GM18870 (cell line): Measurements from ENCODE around the gene SCAMP1.
"Not testable (repeated sequence)": the region's sequence is repeated elsewhere in the genome, so short reads cannot be mapped to it uniquely, and the experiment has no call there.

Experiments
- ATAC-seq: cut with Tn5 transposase; IDR thresholded peaks from one replicate; pipeline ENCODE4 v1.9.1; 2021; ENCODE audit warnings: moderate library complexity; ENCODE audit not compliant: unreplicated experiment

The SCAMP1 gene

DNA sequence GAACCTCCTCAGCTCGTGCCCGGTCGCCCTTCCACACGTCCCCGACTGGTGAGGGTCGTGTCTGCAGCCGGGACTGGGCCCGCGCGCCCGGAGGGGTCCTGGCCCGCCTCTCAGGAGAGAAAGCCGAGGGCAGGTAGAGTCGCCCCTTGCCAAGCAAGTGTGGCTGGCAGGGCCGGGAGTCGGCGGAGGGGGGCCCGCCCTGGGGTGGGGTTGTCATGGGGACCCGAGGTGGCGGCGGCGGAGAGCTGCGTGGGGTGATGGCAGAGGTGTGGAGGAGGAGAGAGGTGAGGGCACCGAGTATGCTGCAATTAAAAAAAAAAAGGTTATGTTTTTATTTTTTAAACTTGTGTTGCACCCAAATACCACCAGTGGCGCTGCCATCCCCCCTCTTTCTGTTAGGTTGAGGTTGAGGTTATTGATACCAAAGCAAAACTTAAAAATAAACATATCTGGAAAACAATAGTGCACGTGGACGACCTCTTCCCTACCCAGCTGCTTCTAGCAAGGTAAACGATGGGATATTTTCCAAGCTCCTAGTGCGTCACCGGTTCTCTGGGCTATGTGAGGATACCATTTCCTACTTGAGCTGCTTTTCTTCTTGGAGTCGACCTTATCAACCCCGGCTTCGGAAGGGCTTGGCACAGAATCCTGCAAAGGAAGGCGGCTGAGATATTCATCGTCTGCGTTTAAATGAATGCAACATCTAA, 660 bp downstream of the SCAMP1 start:
- peak; percentile 24 for ATAC-seq

DNA sequence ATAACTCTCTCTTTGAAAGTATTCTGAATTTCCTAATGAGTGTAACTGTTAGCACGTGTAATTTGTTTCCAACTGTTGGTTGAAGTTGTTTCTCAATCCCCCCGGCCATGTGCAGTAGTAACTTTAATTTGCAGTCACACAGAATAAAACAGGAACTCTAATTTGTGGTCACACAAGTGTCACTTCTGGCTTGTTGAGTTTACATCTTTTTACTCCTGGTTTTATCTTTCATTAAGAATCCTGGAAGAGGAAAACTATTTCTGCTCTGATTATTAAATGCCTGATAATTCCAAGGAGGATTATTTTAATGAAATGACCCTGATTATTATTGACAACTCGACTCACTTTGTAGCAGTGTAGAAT, 1.2 kb downstream of the SCAMP1 start:
- no peak for ATAC-seq

DNA sequence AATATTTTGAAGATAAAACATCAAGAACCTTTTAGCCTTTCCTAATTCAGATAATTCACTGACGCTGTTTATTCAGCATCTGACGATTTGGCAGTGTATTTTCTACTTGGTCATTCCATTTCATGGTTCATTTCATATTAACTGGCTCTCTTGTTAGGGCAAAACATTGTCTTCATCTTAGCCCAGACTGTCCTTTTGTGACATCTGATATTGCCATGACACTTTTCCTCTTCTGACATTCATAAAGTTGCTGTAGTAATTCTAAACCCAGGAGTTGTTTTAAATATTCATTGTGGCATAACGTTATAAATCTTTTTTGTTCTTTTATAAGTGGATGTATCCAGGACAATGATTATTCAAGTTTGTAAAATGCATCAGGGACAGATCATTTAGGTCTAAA, 1.8 kb downstream of the SCAMP1 start:
- ATAC-seq, result no peak

DNA sequence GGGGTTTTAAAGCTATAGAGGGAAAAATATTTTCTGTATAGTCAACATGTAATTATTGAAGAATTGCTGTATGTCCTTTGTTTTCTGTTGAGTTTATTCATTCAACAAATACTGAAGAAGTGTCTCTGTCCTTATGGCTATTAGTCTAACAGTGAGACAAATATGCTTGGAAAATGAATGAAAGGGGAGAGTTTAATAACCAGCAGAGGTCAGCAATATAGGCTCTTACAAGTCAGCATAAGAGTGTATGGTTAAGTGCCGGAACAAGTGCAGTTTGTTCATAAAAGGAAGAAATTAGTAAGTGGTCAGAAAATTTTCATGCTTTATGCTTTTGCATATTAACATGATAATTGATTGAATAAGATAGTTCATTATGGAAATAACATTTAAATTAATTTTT, 3.6 kb downstream of the SCAMP1 start:
- ATAC-seq, result no peak

DNA sequence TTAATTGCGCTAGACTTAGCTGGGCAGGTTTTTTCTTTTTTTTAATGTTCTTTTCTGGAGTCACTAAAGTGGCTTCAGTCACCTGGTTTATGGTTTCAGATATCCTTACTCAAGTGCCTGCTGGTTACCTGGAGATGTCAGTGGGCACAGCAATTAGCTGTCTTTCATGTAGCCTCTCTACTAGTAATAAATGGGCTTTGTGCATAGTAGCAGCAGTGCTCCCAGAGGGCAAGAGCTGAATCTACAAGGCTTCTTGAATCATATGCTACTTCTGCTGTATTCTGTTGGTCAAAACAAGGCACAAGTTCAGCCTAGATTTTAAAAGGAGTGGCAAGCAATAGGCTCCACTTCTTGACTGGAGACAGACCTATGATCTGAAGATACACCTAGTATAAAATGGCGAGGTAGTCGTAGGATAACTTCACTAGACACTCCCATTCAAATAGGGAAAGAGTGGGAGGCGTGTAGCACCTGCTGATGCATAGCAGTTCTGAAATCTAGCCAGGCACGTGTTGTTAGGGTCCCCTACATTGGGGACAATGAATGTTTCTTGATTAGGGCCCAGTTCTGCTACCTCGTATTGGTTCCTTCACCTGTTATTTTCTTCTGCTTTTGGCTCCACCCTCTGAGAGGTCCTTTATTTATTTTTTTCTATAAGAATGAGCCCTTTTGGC, 7.0 kb downstream of the SCAMP1 start:
- no peak for ATAC-seq

DNA sequence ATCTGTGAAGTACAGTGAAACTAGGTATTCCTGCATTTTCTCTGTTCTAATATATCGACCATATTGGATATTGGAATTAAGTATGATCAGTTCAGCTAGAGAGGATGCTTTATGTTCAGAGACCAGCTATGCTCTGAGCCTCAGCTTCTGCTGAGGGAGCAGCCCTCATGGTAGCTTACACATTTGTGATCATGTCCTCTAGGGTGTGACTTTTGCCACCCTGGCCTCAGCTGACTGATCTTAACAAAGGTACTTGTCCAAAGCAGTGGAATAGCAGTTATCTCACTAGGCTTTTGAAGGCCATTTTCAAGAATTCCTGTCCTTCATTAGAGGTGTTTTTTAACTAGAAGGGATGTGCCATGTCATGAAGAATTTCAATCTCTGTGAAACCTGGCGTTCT, 9.3 kb downstream of the SCAMP1 start:
- ATAC-seq, result no peak

DNA sequence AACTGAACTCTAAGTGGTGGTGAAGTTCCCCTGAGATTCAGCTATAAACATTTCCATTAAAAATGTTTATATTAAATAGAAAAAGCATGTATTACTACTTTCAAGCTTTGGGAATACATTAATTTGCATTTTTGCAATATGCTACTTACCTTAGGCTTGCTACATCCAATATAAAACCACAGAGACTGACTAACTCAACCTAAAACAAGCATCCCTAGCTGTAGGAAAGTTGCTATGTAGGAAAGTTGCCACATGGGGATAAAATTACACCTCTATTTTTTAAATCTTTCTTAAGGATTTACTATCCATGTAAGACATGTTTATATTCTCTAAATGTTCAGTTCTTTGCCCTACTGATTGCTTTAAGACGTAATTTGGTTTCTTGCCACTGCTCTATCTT, 12.8 kb downstream of the SCAMP1 start:
- ATAC-seq, result no peak

DNA sequence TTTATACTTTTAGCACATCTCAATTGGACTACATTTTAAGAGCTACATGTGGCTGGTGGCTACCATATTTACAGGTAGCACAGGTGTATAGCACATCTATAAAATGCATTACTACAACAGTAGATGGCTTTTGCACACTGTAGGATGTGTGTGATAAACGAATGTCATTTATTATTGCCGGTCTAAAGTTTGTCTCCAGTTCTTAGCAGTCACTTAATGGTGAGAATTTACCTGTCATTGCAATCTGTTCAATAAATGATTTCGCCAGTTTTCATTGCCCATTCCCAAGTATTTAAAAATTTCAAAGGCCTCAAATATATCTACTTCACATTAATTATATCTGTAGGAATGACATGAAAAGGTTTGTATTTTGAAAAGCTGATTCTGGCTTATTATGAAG, 15.9 kb downstream of the SCAMP1 start:
- no peak for ATAC-seq

DNA sequence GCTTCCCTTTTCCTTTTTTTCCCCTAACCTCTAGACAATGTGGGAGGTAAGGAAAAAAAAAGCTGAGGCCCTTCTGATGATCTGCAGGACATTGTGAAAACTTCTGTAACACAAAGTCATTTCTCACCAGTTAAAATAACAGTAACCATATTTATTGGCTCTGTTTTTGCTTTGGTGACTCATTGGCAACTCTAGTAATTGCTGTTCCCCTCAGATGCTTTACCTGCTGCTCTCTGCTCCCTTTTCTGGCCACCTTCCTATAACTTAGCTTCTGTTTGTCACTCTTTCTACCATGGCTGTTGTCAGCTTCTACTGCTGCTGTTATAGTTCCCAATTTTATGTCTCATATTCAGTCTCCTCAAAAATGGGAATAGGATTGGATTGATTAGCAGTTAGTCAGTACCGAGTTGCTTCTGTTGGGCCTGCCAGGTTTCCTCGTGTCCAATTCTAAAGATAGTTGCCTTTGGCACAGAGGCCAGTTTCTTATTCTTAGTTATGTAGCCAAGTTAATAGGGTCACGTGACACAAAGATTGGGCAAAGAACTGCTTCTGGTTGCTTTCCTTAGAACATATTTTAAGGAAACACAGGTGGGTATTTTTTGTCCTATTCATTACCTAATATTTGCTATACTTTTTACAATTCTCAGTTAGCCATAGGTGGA, 16.8 kb downstream of the SCAMP1 start:
- ATAC-seq, result no peak

DNA sequence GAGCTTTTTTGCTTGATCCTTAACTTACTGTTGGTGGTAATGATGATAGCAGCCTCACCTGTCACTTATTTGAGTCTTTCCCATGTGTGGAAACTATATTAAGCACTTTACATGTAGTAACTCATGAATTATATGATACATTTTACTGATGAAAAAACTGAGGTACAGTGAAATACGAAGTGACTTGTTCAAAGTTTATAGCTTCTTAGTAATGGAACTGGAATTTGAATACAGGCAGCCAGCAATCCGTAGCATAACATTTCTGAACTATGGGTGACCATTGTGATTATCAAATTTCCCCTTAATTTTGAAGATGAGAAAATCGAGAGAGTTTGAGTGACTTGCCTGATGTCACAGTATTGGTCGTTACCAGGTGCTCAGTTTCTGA, 17.3 kb downstream of the SCAMP1 start:
- no peak for ATAC-seq

DNA sequence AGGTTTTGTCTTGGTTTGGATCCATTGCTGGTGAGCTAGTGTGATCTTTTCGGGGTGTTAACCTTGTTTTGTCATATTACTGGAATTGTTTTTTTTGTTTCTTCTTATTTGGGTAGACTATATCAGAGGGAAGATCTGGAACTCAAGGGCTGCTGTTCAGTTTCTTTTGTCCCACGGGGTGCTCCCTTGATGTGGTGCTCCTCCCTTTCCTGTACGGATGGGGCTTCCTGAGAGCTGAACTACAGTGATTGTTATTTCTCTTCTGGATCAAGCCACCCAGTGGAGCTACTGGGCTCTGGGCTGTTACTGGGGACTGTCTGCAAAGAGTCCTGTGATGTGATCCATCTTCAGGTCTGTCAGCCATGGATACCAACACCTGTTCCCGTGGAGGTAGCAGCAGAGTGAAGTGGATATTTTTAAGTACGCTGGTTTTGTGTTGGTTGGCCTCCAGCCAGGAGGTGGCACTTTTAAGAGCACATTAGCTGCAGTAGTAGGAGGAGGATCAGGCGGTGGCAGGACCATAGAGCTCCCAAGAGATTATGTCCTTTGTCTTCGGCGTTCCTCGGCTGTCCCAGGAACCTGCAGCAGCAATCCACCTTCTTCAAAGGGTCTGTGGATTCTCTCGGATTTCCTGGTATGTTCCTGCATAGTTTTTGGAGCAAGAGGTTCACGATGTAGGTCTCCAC, 27.2 kb downstream of the SCAMP1 start:
- no peak for ATAC-seq

DNA sequence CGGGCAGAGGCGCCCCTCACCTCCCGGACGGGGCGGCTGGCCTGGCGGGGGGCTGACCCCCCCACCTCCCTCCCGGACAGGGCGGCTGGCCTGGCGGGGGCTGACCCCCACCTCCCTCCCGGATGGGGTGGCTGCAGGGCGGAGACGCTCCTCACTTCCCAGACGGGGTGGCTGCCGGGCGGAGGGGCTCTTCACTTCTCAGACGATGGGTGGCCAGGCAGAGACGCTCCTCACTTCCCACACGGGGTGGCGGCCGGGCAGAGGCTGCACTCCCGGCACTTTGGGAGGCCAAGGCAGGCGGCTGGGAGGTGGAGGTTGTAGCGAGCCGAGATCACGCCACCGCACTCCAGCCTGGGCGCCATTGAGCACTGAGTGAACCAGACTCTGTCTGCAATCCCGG, 30.9 kb downstream of the SCAMP1 start:
- ATAC-seq, result not testable (repeated sequence)

DNA sequence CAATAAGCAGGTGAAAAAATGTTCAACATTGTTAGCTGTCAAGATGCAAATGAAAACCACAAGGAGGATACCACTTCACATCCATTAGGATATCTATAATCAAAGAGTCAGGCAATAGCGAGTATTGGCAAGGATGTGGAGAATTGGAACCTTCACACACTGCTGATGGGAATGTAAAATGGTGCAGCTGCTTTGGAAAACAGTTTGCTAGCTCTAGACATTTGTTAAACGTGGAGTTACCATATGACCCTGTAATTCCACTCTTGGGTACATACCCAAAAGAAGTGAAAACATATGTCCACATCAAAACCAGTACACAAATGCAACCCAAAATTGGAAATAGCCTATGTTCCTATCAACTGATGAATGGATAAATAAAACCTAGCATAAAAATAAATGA, 37.4 kb downstream of the SCAMP1 start:
- ATAC-seq, result no peak

DNA sequence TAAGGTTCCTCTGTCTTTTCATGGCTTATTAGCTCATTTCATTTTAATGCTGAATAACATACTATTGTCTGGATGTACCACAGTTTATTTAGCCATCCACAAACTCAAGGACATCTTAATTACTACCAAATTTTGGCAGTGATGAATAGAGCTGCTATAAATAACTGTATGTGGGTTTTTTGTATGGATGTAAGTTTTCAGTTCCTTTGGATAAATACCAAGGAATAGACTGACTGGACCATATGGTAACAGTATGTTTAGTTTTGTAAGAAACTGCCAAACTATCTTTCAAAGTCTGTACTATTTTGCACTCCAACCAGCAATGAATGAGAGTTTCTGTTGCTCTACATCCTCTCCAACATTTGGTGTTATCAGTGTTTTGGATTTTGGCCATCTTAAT, 38.7 kb downstream of the SCAMP1 start:
- ATAC-seq, result no peak

DNA sequence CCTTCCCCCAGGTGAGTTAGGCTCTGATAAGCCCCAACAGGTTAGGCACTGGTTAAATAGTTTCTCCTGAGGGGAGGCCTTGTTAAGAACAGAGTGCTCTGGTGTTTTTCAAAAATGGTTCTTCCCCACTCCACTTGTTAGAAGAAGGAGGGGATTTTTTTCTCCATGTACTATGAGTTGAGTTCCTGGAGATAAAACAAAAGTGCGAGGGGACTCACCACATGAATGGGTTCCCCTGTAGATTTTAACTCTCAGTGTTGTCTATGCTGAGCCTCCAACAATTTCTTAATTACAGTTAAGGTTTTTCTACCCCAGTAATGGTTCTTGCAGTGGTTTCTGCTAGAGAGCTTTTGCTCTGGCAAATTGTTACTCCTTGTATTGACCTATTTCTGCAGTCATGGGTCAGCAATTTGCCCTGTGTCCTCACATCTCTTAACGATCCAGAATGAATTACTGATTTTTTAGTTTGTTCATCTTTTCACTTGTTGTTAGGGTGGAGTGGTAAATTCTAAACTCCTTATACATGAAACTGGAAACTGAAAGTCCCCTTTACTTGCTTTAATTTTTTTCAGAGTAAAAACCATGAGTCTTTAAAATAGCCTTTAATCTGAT, 44.4 kb downstream of the SCAMP1 start:
- ATAC-seq, result no peak

DNA sequence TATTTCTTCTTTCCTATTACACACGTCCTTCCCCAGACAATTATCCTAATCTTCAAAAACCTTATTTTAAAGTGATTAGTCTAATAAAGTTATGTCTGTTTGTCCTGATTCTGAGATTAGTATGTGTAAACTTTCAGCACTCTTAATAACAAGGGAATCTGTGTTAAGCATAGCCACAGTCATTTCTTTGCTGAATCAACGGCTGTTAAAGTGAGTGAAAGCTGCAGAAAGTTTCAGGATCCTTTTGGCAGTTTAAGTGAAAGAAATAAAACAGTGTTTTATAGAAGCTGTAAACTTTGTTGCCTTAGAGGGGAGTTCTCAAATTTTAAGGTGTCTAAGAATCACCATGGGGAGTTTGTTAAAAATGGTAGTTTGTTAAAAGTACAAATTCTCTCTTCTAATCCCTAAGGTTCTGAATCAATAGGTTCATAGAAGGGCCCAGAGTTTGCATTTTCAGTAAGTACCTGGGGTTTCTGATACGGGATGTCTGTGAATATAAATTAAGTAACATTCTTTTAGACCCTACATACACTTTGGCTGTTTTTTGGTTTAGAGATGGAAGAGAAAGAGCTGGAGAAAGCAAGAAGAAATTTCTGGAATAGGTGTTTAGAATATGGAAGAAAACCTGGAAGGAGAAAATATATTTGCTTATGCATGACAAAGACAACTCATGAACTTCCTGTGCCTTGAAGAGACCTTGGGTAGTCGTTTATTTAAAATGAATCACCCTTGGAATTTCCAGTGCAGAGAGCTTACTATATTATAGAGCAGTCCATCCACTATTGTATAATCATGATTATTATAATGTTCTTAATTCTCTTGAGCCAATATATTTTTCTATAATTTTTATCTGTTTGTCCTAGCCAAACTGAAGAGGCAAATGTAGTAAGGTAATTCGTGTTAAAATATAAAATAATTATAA, 45.7 kb downstream of the SCAMP1 start:
- no peak for ATAC-seq

DNA sequence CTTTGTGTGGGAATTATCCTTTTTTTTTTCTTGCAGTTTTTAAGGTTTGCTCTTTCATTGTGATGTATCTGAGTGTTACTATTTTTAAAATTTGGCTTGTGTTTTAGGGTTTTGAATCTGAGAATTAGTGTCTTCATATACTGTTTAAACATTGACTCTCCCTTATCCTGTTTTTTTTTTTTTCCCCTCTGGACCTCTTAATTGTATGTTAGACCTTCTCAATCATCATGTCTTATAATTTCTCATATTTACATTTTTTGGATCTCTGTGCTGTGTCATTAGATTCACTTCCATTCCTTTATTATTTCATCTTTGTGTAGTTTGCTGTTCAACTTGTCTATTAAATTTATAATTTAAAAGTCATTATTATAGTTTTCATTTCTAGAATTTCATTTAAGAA, 47.0 kb downstream of the SCAMP1 start:
- no peak for ATAC-seq

DNA sequence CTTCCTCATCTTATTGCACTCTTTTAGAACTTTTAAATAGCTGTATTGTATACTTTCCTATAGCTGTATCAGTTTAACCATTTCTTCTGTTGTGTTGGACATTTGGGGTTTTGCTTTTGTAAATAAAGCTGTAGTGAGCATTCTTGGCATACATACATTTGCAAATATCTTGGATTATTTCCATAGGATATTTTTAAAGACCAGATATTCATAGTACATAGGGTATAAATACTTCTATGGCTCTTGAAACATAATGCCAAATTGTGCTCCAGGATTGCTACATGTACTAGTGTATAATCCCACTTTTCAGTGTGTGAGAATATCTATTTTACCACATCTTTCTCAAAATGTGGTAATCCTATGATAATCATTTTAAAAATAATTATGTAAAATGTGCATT, 51.2 kb downstream of the SCAMP1 start:
- no peak for ATAC-seq

DNA sequence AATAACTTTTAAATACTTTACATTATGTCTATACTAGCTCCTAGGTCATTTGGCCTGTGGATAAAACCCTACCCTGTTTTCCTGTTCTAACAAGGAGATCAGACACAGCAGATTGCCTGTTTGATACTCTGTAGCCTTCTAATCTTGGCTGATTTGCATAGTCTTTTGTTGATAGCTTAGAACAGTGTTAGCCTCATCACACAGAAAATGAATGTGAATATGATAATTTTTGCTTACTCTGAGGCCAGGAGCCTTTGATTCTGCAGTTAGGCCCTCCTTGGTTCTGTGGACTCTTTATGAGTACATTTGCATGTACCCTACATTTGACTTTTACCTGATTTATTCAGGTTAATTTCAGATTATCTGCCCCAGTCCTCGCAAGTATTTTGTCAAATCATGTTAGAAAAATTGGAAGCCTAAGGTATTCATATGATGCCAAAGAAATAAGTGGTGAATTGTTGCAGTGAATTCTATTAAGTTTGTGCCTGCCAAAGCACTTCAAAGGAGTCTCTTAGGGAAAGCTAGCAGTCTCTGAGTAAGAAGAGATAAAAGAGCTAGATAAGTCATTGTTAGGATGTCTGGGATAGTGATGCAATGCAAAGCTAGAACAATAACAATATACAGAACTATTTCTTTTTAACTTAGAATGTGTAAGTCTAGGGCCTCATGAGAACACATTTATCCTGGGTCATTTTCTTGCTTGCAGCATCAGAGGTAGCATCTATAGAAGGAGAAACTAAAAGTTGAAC, 56.4 kb downstream of the SCAMP1 start:
- no peak for ATAC-seq

DNA sequence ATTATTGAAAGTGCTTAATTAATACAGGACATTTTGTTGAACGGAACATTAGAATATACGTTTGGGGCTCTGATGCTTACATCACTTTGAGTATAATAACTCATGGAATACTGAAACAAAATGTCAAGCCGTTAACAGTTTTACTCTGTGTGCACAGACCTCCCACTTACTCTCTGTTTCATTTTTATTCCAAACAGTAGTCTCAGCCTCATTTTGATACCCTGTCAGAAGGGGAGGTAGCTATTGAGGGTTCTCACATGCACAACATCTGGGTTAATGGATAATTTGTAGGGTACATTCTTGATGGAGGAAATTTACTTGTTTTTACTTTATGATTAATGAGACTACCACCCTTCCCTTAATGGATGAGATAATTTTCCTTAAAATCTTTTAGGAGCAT, 59.0 kb downstream of the SCAMP1 start:
- no peak for ATAC-seq
